Suprapubic skin (tissue), 4 donors: Measurements from ENCODE around the gene HEATR3.

ENCODE experiments used
- CTCF ChIP-seq, 2 donors: fragments of 200-600 bp in 1 of 2; fragments of 450-650 bp in 1 of 2; sonication (generic) in 1 of 2; IDR thresholded peaks; one replicate each; pipeline ENCODE4 v1.5.1; 2016 to 2019; ENCODE audit warnings: antibody characterized with exemption in 2 of 2, mild to moderate bottlenecking in 1 of 2, moderate library complexity in 1 of 2
- EP300 ChIP-seq: sonication (generic); formaldehyde crosslinking; IDR thresholded peaks from one replicate; pipeline ENCODE4 v1.6.1; 2017; ENCODE audit warnings: antibody characterized with exemption
- POLR2A ChIP-seq, 2 donors: fragments of 450-650 bp; IDR thresholded peaks; one replicate each; pipeline ENCODE4 v1.6.1; 2017; ENCODE audit warnings: antibody characterized with exemption in 2 of 2, mild to moderate bottlenecking in 2 of 2, moderate library complexity in 2 of 2
- POLR2AphosphoS5 ChIP-seq, 3 donors: sonication (generic); formaldehyde crosslinking; IDR thresholded peaks; one replicate each; pipeline ENCODE4 v1.6.1; 2017; ENCODE audit warnings: antibody characterized with exemption in 3 of 3

- TF ChIP-seq CTCF (IDR thresholded peaks at IDR 0.05) (no peak), EP300 (no peak), POLR2AphosphoS5 (IDR thresholded peaks at IDR 0.05) (no peak), POLR2A (IDR thresholded peaks at IDR 0.05) (no peak)
These were observed 44.2 kb upstream of the HEATR3 start for GRCh38 chr16:50021544-50021943.
